Thoracic aorta (tissue), 2 donors: ENCODE measurements around the gene MAP3K14. TPM values are rescaled to one million over a fixed set of nuclear protein-coding genes. Genes with fewer than 3 reads are reported as not detected.

Experiments
- ATAC-seq: fragments of 150-250 bp; one replicate; pipeline ENCODE4 v1.8.0; 2017; ENCODE audit warnings: low read depth; ENCODE audit not compliant: insufficient number of reproducible peaks, low FRiP score
- DNase-seq: peaks from one replicate; pipeline ENCODE4 v3.0.0-alpha.2; 2020; ENCODE audit warnings: low spot score
- H3K27ac ChIP-seq, 2 donors: fragments of 200-600 bp; sonication (generic); 1 replicate in 1 of 2; 2 replicates in 1 of 2; pipeline ENCODE4 v1.5.1; 2016; ENCODE audit warnings: mild to moderate bottlenecking in 2 of 2, moderate library complexity in 2 of 2
- H3K27me3 ChIP-seq: fragments of 200-600 bp; sonication (generic); replicated peaks from 2 replicates; pipeline ENCODE4 v1.6.0; 2016; ENCODE audit warnings: mild to moderate bottlenecking; ENCODE audit not compliant: insufficient read depth
- H3K36me3 ChIP-seq: fragments of 200-600 bp; sonication (generic); one replicate; pipeline ENCODE4 v1.5.1; 2016
- H3K4me1 ChIP-seq, 2 donors: fragments of 200-600 bp; sonication (generic); 1 replicate in 1 of 2; 2 replicates in 1 of 2; pipeline versions ENCODE4 v1.5.1 to v1.6.0; 2016; ENCODE audit warnings: low read depth in 2 of 2, mild to moderate bottlenecking in 1 of 2; ENCODE audit not compliant: control insufficient read depth in 1 of 2
- H3K4me3 ChIP-seq: fragments of 200-600 bp; sonication (generic); 2 replicates; pipeline ENCODE4 v1.5.1; 2016; ENCODE audit warnings: mild to moderate bottlenecking
- H3K9me3 ChIP-seq: fragments of 200-600 bp; sonication (generic); 2 replicates; pipeline ENCODE4 v1.5.1; 2016
- CTCF ChIP-seq: fragments of 200-600 bp; sonication (generic); IDR thresholded peaks from one replicate; pipeline ENCODE4 v1.5.1; 2019; ENCODE audit warnings: antibody characterized with exemption
- total RNA-seq, 2 donors: library from RNA; depleted of rRNA; stranded (reverse); fragments of >200 nt; gene quantifications; one replicate each; pipeline versions ENCODE4 v1.1.0 to v1.2.3, GENCODE V29; 2016

Gene MAP3K14
- total RNA-seq, 2 donors from 2014 or later: 10.1 to 10.7 TPM

- H3K9me3 ChIP-seq: no peaks in the 10 kb centered on the region
- peaks cover 0 to 7% of the 10 kb centered on the region in 2 donors for H3K4me1 ChIP-seq
- DNase-seq (no peak), ATAC-seq (no peak)
- no peaks in the 10 kb centered on the region for H3K36me3 ChIP-seq
- H3K4me3 ChIP-seq: peak overlapping the region; percentile 70
- TF ChIP-seq CTCF: no peak
- H3K27ac ChIP-seq: peak overlapping the region in 1 of 2 donors; percentile 27
- H3K27me3 ChIP-seq: no peaks in the 10 kb centered on the region
These were observed 94.4 kb downstream of the MAP3K14 start for GRCh38 chr17:45222289-45222995.

GRCh38 chr17:45222014-45222288 is 94.9 kb downstream of the MAP3K14 start:
- Histone ChIP-seq H3K4me3 (peak overlapping the region; percentile 70), H3K4me1 (peaks cover 0 to 7% of the 10 kb centered on the region in 2 donors), H3K27ac (peak overlapping the region in 1 of 2 donors; percentile 27), H3K36me3 (no peaks in the 10 kb centered on the region), H3K9me3 (no peaks in the 10 kb centered on the region), H3K27me3 (no peaks in the 10 kb centered on the region)
- TF ChIP-seq CTCF: no peak
- DNase-seq (no peak), ATAC-seq (no peak)

GRCh38 chr17:45221081-45222013 is 95.5 kb downstream of the MAP3K14 start, which contains the start of gene FMNL1:
FMNL1 (plus strand) TSS chr17:45221885; CDS start chr17:45222125, 240 bp downstream.
- ATAC-seq: peak; percentile 5
- H3K4me1 ChIP-seq: peaks cover 0 to 7% of the 10 kb centered on the region in 2 donors
- H3K27ac ChIP-seq: peak within 1 kb of the TSS in 1 of 2 donors; percentile 27
- no peak for TF ChIP-seq CTCF
- H3K9me3 ChIP-seq: no peaks in the 10 kb centered on the region
- H3K27me3 ChIP-seq: no peaks in the 10 kb centered on the region
- DNase-seq: no peak
- no peaks in the 10 kb centered on the region for H3K36me3 ChIP-seq
- H3K4me3 ChIP-seq: peak within 1 kb of the TSS; percentile 70

- no peaks in the 10 kb centered on the region for H3K27me3 ChIP-seq
These were observed 96.7 kb downstream of the MAP3K14 start for GRCh38 chr17:45220079-45220478.

More at GRCh38 chr17:45220079-45220478, 96.7 kb downstream of the MAP3K14 start:
- H3K27ac ChIP-seq: no peak overlapping the region
- no peak for TF ChIP-seq CTCF
- ATAC-seq (no peak), DNase-seq (no peak)
- H3K4me1 ChIP-seq: peaks cover 0 to 7% of the 10 kb centered on the region in 2 donors
- no peaks in the 10 kb centered on the region for H3K36me3 ChIP-seq
- H3K4me3 ChIP-seq: no peak overlapping the region
- no peaks in the 10 kb centered on the region for H3K9me3 ChIP-seq
